Parathyroid adenoma (tissue), 2 donors: ENCODE measurements around the gene PRSS50.

Experiments
- H2AFZ ChIP-seq: fragments of 300-600 bp; sonication (generic); one replicate; pipeline ENCODE4 v1.7.0; 2017; ENCODE audit warnings: antibody characterized with exemption, mild to moderate bottlenecking
- H3K27ac ChIP-seq: fragments of 300-600 bp; sonication (generic); one replicate; pipeline ENCODE4 v1.7.0; 2017
- H3K27me3 ChIP-seq: fragments of 300-600 bp; sonication (generic); one replicate; pipeline ENCODE4 v1.7.0; 2017; ENCODE audit warnings: low read length; ENCODE audit not compliant: control insufficient read depth, insufficient read depth
- H3K36me3 ChIP-seq: fragments of 300-600 bp; sonication (generic); one replicate; pipeline ENCODE4 v1.7.0; 2017; ENCODE audit warnings: low read length; ENCODE audit not compliant: control insufficient read depth, insufficient read depth
- H3K4me1 ChIP-seq: fragments of 300-600 bp; sonication (generic); one replicate; pipeline ENCODE4 v1.7.0; 2017; ENCODE audit warnings: control low read depth
- H3K4me2 ChIP-seq: fragments of 300-600 bp; sonication (generic); one replicate; pipeline ENCODE4 v1.7.0; 2017; ENCODE audit warnings: low read length
- H3K4me3 ChIP-seq: fragments of 300-600 bp; sonication (generic); one replicate; pipeline ENCODE4 v1.7.0; 2017; ENCODE audit warnings: low read depth, low read length
- H3K79me2 ChIP-seq: fragments of 300-600 bp; sonication (generic); one replicate; pipeline ENCODE4 v1.7.0; 2017; ENCODE audit warnings: control low read depth
- H3K9ac ChIP-seq: fragments of 300-600 bp; sonication (generic); one replicate; pipeline ENCODE4 v1.7.0; 2017; ENCODE audit warnings: mild to moderate bottlenecking
- H3K9me3 ChIP-seq: fragments of 300-600 bp; sonication (generic); one replicate; pipeline ENCODE4 v1.7.0; 2017; ENCODE audit warnings: low read length; ENCODE audit not compliant: control insufficient read depth
- CTCF ChIP-seq: fragments of 300-600 bp; sonication (generic); IDR thresholded peaks from one replicate; pipeline ENCODE4 v1.7.0; 2017; ENCODE audit warnings: antibody characterized with exemption, mild to moderate bottlenecking
- donor health status: primary hyperparathyroidism.

Gene PRSS50

GRCh38 chr3:46695962-46696894 is 21.4 kb downstream of the PRSS50 start:
- no peak overlapping the region for H3K4me3 ChIP-seq
- no peaks in the 10 kb centered on the region for H3K27me3 ChIP-seq
- no peaks in the 10 kb centered on the region for H3K36me3 ChIP-seq
- H3K27ac ChIP-seq, result no peak overlapping the region
- H3K79me2 ChIP-seq, result no peaks in the 10 kb centered on the region
- no peak for TF ChIP-seq CTCF
- peaks cover 6% of the 10 kb centered on the region for H3K4me1 ChIP-seq
- H3K4me2 ChIP-seq, result no peak overlapping the region
- H3K9ac ChIP-seq, result no peak overlapping the region
- no peaks in the 10 kb centered on the region for H3K9me3 ChIP-seq
- no peak overlapping the region for H2AFZ ChIP-seq

DNA sequence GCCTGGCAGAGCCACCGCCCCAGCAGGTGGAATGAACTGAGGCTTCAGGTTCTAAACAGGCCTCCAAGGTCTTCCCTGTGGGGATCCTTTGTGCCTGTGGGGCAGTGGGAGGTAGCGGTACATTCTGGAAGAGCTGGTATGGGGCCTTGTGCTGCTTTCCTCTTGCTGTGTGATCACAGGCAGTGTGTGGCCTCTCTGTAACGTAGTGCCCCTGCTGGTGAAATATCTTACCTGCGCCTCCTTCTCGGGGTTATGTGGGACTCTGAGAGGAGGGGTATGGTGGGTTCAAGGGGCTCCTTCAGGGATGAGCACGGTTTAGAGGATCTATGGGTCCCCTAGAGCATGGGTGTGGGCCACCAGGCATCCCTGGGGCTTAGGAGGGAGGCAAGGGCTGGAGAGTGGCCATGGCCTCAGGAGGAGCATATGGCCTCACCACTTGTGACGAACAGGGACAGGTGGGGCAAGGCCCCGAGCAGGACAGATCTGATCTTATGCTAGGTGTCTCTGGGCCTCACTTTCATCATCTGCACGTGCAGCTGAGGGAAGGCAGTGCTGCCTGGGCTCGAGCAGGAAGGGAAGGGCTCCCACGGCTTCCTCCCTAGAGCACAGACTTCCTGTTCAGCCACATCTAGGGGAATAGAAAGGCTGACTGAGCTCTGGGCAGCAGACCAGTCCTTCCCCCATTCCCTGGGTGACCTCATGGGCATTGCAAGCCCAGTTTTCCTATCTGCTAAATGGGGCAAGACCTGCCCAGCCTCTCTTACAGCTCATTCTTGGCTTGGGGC is 22.3 kb downstream of the PRSS50 start:
- Histone ChIP-seq H3K4me3 (no peak overlapping the region), H3K4me1 (peaks cover 6% of the 10 kb centered on the region)

DNA sequence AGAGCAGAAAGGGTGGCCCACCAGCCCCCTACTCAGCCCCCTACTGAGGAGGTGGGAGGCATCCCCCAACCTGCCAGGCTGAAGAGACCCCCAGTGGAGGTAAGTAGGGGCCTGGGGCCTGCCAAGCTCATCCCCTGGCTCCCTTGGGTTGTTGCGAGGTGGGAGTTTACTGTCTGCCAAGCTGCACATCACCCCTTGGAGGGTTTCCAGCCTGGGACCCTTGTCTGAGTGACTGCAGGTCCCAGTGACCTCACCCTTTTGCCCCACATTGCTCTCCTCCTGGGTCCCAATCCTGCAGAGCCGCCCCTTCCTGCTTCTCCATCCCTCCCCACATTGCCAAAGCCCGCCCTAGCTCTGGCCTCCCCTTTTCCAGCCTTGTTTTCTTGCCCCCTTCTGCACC is 23.1 kb downstream of the PRSS50 start:
- Histone ChIP-seq H3K36me3 (no peaks in the 10 kb centered on the region), H3K27me3 (no peaks in the 10 kb centered on the region), H3K4me1 (peaks cover 6% of the 10 kb centered on the region), H3K79me2 (no peaks in the 10 kb centered on the region), H3K4me2 (no peak overlapping the region), H2AFZ (no peak overlapping the region), H3K4me3 (no peak overlapping the region), H3K9me3 (no peaks in the 10 kb centered on the region), H3K9ac (no peak overlapping the region), H3K27ac (no peak overlapping the region)
- TF ChIP-seq CTCF, result no peak

More for the DNA sequence above, 22.3 kb downstream of the PRSS50 start:
- H2AFZ ChIP-seq, result no peak overlapping the region
- no peaks in the 10 kb centered on the region for H3K27me3 ChIP-seq
- no peak overlapping the region for H3K27ac ChIP-seq
- H3K36me3 ChIP-seq, result no peaks in the 10 kb centered on the region
- no peaks in the 10 kb centered on the region for H3K79me2 ChIP-seq
- no peak overlapping the region for H3K9ac ChIP-seq
- H3K4me2 ChIP-seq, result no peak overlapping the region
- no peak for TF ChIP-seq CTCF
- no peaks in the 10 kb centered on the region for H3K9me3 ChIP-seq

- no peaks in the 10 kb centered on the region for H3K79me2 ChIP-seq
- H3K27me3 ChIP-seq, result no peaks in the 10 kb centered on the region
- H3K4me3 ChIP-seq, result peak overlapping the region; percentile 25
- H3K9ac ChIP-seq, result no peak overlapping the region
- no peaks in the 10 kb centered on the region for H3K36me3 ChIP-seq
- H3K4me1 ChIP-seq, result peaks cover 6% of the 10 kb centered on the region
- H3K4me2 ChIP-seq, result peak overlapping the region; percentile 66
- no peaks in the 10 kb centered on the region for H3K9me3 ChIP-seq
- H2AFZ ChIP-seq, result peak overlapping the region; percentile 100
- TF ChIP-seq CTCF, result no peak
- no peak overlapping the region for H3K27ac ChIP-seq
These were observed 23.8 kb downstream of the PRSS50 start for GRCh38 chr3:46693892-46694226.
